K562 (cell line): ENCODE data around the gene CPLX3. TPM values are rescaled to one million over a fixed set of nuclear protein-coding genes. Genes with fewer than 3 reads are reported as not detected.

Source experiments
- COPS2 ChIP-seq: fragments of 450-650 bp; conservative IDR thresholded peaks from 2 replicates; pipeline ENCODE4 v1.6.1; 2016; ENCODE audit warnings: mild to moderate bottlenecking, moderate library complexity
- CREB5 ChIP-seq: fragments of 250-450 bp; sonication (Bioruptor Pico); IDR thresholded peaks from 2 replicates; pipeline ENCODE4 v1.5.0; 2020; ENCODE audit warnings: mild to moderate bottlenecking
- DMBX1 ChIP-seq: fragments of 250-450 bp; sonication (Bioruptor Pico); IDR thresholded peaks from 2 replicates; pipeline ENCODE4 v1.8.0; 2022; ENCODE audit warnings: inconsistent platforms, mild to moderate bottlenecking, moderate library complexity, borderline replicate concordance
- HLTF ChIP-seq: fragments of 450-650 bp; IDR thresholded peaks from 2 replicates; pipeline ENCODE4 v1.6.1; 2016
- JUND ChIP-seq, 2 experiments: IDR thresholded peaks; 2 replicates in 1 of 2; 3 replicates in 1 of 2; pipeline ENCODE4 v1.6.1; 2011; ENCODE audit warnings: borderline replicate concordance in 2 of 2, low read depth in 2 of 2, low read length in 2 of 2, improper control_type of control experiment in 1 of 2, missing biosample characterization in 1 of 2, missing genetic modification characterization in 1 of 2, missing genetic modification reagents in 1 of 2
- REST ChIP-seq, 2 experiments: fragments of 450-650 bp; formaldehyde crosslinking in 1 of 2; IDR thresholded peaks; 2 replicates each; pipeline versions ENCODE4 v1.4.0 to v1.6.1; 2014 to 2020; ENCODE audit warnings: mild to moderate bottlenecking in 2 of 2, borderline replicate concordance in 1 of 2, low read depth in 1 of 2
- SMAD1 ChIP-seq: fragments of 150-350 bp; IDR thresholded peaks from 2 replicates; pipeline ENCODE4 v1.6.1; 2014; ENCODE audit warnings: low read length, low read depth; ENCODE audit not compliant: partially characterized antibody
- SMARCA5 ChIP-seq: fragments of 450-650 bp; IDR thresholded peaks from 2 replicates; pipeline ENCODE4 v1.6.1; 2016
- TAF15 ChIP-seq: fragments of 200-400 bp; formaldehyde crosslinking; IDR thresholded peaks from 2 replicates; pipeline ENCODE4 v1.6.1; 2017; ENCODE audit warnings: mild to moderate bottlenecking, low read depth, low read length, moderate library complexity
- USF2 ChIP-seq: sonication (generic); formaldehyde crosslinking; IDR thresholded peaks from 2 replicates; pipeline ENCODE4 v1.5.0; 2020; ENCODE audit warnings: missing genetic modification reagents
- ZBTB8A ChIP-seq: fragments of 450-650 bp; IDR thresholded peaks from 2 replicates; pipeline ENCODE4 v1.6.1; 2018; ENCODE audit warnings: mild to moderate bottlenecking, moderate library complexity; ENCODE audit not compliant: partially characterized antibody
- ZNF584 ChIP-seq: fragments of 200-800 bp; sonication (Bioruptor generic); IDR thresholded peaks from 2 replicates; pipeline ENCODE4 v1.6.1; 2016; ENCODE audit warnings: low read depth, mild to moderate bottlenecking, missing genetic modification characterization, missing compliant biosample characterization
- polyA plus RNA-seq, 8 experiments: library from polyadenylated mRNA; depleted of rRNA in 4 of 8; stranded (reverse) in 5 of 8; unstranded in 3 of 8; fragments of >200 nt; fragmentation: Nextera tagmentation in 2 of 8; fragmentation: Illumina TruSeq in 1 of 8; extraction: Ambion mirVana in 2 of 8; extraction: Trizol in 1 of 8; gene quantifications; 2 replicates each; pipeline versions ENCODE4 v1.2.1 to v1.2.3, GENCODE V29; 2011 to 2014; ENCODE audit warnings: inconsistent platforms in 1 of 8, missing spikeins in 1 of 8
- total RNA-seq, 7 experiments: library from RNA; depleted of rRNA in 6 of 7; stranded (reverse); fragments of >200 nt in 6 of 7; fragmentation: Illumina TruSeq in 2 of 7; extraction: Trizol in 2 of 7; gene quantifications; 2 replicates each; pipeline versions ENCODE4 v1.2.1 to v1.2.3, GENCODE V29; 2011 to 2021; ENCODE audit warnings: low replicate concordance in 1 of 7
- TF ChIP-seq, protein P1 (sequence below): fragments of 250-450 bp; sonication (Bioruptor Pico); IDR thresholded peaks from 2 replicates; pipeline ENCODE4 v1.9.0; 2021; ENCODE audit warnings: mild to moderate bottlenecking, inconsistent platforms

Gene CPLX3
- total and polyA plus RNA-seq, 9 of the 15 experiments (the other 6 are each of a cell fraction or from before 2014, with no cell fraction given), result not detected

- TF ChIP-seq, protein P1, sequence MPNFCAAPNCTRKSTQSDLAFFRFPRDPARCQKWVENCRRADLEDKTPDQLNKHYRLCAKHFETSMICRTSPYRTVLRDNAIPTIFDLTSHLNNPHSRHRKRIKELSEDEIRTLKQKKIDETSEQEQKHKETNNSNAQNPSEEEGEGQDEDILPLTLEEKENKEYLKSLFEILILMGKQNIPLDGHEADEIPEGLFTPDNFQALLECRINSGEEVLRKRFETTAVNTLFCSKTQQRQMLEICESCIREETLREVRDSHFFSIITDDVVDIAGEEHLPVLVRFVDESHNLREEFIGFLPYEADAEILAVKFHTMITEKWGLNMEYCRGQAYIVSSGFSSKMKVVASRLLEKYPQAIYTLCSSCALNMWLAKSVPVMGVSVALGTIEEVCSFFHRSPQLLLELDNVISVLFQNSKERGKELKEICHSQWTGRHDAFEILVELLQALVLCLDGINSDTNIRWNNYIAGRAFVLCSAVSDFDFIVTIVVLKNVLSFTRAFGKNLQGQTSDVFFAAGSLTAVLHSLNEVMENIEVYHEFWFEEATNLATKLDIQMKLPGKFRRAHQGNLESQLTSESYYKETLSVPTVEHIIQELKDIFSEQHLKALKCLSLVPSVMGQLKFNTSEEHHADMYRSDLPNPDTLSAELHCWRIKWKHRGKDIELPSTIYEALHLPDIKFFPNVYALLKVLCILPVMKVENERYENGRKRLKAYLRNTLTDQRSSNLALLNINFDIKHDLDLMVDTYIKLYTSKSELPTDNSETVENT (CRISPR knock-in tag), result peak; percentile 61
- TF ChIP-seq ZBTB8A (no peak), TAF15 (no peak), SMARCA5 (no peak), REST (IDR thresholded peaks at IDR 0.05; ENCODE audit: borderline replicate concordance) (peak; percentile 78), REST (CRISPR knock-in tag; IDR thresholded peaks at IDR 0.05; ENCODE audit: low read depth) (peak; percentile 76), ZNF584 (CRISPR knock-in tag) (no peak), JUND (IDR thresholded peaks at IDR 0.05; ENCODE audit: borderline replicate concordance, low read depth, low read length) (no peak; the same call in 1 of the 2 replicates), JUND (tag; IDR thresholded peaks at IDR 0.05; ENCODE audit: borderline replicate concordance, low read depth, low read length) (no peak; the same call in 2 of the 3 replicates), SMAD1 (no peak), COPS2 (no peak), CREB5 (CRISPR knock-in tag) (no peak), USF2 (peak; percentile 92), DMBX1 (no peak), HLTF (no peak)
Observed at GRCh38 chr15:74842581-74843444, 16.4 kb downstream of the CPLX3 start, which contains the start of gene ULK3 (continued).
